NCI-H1930 (cell line): ENCODE results near the gene PLEKHA7.
"Not testable (repeated sequence)": the region's sequence is repeated elsewhere in the genome, so short reads cannot be mapped to it uniquely, and the experiment has no call there.

Experiments used
- DNase-seq, 2 experiments: peaks; one replicate each; lab custom pipeline; 2025; lab: John Stamatoyannopoulos, UW

PLEKHA7 gene

GRCh38 chr11:17014321-17014832 lies at the start of gene PLEKHA7:
Gene PLEKHA7 (minus strand): TSS chr11:17014414. CDS start chr11:17014401, 13 bp downstream.
- peak; percentile 13 to 20 for DNase-seq

- peak; percentile 24 to 40 for DNase-seq
Measured at GRCh38 chr11:17063171-17064002, 49.2 kb upstream of the PLEKHA7 start.

- DNase-seq: not testable (repeated sequence)
Measured at GRCh38 chr11:17051146-17051545, 36.9 kb upstream of the PLEKHA7 start.

GRCh38 chr11:17048491-17048890 lies 34.3 kb upstream of the PLEKHA7 start:
- not testable (repeated sequence) for DNase-seq

- DNase-seq: no peak
Measured at GRCh38 chr11:17046690-17047089, 32.5 kb upstream of the PLEKHA7 start.

GRCh38 chr11:17036666-17037658 lies 22.7 kb upstream of the PLEKHA7 start:
- no peak for DNase-seq

- DNase-seq: not testable (repeated sequence)
Measured at GRCh38 chr11:17034027-17034426, 19.8 kb upstream of the PLEKHA7 start.

- no peak for DNase-seq
Measured at GRCh38 chr11:17026487-17027082, 12.4 kb upstream of the PLEKHA7 start.

- no peak for DNase-seq
Measured at GRCh38 chr11:17024924-17025323, 10.7 kb upstream of the PLEKHA7 start.

GRCh38 chr11:17021511-17021910 lies 7.3 kb upstream of the PLEKHA7 start:
- no peak for DNase-seq

- no peak for DNase-seq
Measured at GRCh38 chr11:17020831-17021230, 6.6 kb upstream of the PLEKHA7 start.

- DNase-seq: no peak
Measured at GRCh38 chr11:17019232-17019631, 5.0 kb upstream of the PLEKHA7 start.

- no peak for DNase-seq
Measured at GRCh38 chr11:17015627-17016126, 1.5 kb upstream of the PLEKHA7 start.

- DNase-seq: peak; percentile 61 to 62
Measured at GRCh38 chr11:17014833-17015626, 816 bp upstream of the PLEKHA7 start.

- peak in 1 of 2 experiments; percentile 22 for DNase-seq
Measured at GRCh38 chr11:17013548-17014320, 480 bp downstream of the PLEKHA7 start.

- no peak for DNase-seq
Measured at GRCh38 chr11:17012712-17013547, 1.3 kb downstream of the PLEKHA7 start.

GRCh38 chr11:17012179-17012578 lies 2.0 kb downstream of the PLEKHA7 start:
- no peak for DNase-seq

- DNase-seq: no peak
Measured at GRCh38 chr11:17010851-17011420, 3.3 kb downstream of the PLEKHA7 start.

GRCh38 chr11:17008099-17008498 lies 6.1 kb downstream of the PLEKHA7 start:
- no peak for DNase-seq
